Erythroblast (primary cell): ENCODE data around the gene ISX.

Experiments used
- DNase-seq, 2 experiments: peaks; one replicate each; lab custom pipeline; 2025; lab: John Stamatoyannopoulos, UW
- GATA1 ChIP-seq: IDR thresholded peaks from 2 replicates; pipeline ENCODE4 v1.6.1; 2011; ENCODE audit warnings: low read depth, mild to moderate bottlenecking, control low read depth, low read length, moderate library complexity
- POLR2A ChIP-seq: IDR thresholded peaks from 2 replicates; pipeline ENCODE4 v1.6.1; 2011; ENCODE audit warnings: mild to moderate bottlenecking, low read length

ISX gene

GRCh38 chr22:35066768-35067167, 810 bp downstream of the ISX start:
- no peak for DNase-seq

DNA sequence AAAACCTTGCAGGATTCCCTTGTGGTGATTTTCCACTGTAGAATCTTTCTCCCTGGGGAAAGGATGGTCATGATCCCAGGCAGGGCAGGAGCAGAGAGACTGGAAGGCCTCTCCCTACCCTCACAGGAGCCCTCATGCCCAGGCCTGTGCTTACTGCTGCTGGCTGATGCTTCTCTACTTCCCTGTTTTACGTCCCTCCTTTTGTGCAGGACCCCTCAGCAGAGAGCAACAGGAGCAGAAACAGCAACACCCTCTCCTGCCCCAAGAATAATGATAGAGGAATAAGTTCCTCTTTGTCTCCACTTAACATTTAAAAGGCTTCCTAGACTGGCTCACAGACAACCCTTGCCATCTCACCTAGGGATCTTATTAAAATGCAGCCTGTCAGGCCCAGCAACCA, 3.6 kb downstream of the ISX start:
- DNase-seq = no peak
- TF ChIP-seq POLR2A (no peak), GATA1 (no peak)

More at GRCh38 chr22:35066768-35067167, 810 bp downstream of the ISX start:
- no peak for TF ChIP-seq POLR2A
- TF ChIP-seq GATA1 = no peak

DNA sequence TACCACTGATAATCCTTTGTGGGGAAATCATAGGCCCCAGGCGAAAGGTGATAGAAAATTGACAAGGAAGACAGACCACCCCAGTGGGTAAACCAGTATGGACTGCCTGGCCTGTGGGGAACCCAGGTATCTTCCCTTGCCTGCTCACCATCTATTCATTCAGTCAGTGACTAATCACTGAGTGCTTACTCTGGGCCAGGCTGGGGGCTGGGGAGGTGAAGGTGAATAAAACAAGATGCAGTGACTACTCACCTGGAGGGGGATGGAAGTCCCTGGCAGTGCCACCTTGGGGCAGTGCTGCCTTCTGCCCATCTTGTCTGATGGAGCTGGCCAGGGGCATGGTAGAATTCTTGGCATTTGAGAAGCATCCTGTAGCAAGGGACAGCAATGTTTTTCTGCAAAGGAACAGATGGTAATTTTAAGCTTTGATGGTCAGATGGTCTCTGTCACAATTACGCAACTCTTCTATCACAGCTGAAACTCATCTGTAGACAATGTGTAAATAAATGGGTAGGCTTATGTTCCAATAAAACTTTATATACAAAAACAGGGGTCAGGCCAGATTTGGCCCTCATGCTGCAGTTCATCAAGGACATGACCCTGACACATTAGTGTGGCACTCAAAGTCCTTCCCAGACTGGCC, 4.6 kb downstream of the ISX start:
- no peak for DNase-seq
- TF ChIP-seq GATA1 = no peak
- TF ChIP-seq POLR2A = no peak

DNA sequence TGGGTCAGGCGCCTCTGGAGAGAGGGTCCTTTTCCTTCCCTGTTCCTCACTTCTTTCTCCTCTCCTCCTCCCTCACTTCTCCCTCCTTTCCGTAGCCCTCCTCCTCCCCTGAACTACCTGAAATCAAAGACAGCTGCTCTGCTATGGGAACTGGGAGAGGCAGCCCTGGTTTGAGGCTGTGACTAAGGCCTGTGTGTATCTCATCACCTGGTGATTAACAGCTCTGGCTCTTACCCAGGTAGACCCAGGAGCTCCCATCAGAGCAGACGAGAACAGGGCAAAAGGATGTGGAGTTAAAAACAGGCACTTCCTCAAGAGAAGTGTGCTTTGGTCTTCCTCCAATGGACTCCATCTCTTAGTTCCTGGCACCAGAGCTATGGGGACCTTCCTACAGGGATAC, 5.8 kb downstream of the ISX start:
- no peak for DNase-seq
- no peak for TF ChIP-seq GATA1
- no peak for TF ChIP-seq POLR2A

DNA sequence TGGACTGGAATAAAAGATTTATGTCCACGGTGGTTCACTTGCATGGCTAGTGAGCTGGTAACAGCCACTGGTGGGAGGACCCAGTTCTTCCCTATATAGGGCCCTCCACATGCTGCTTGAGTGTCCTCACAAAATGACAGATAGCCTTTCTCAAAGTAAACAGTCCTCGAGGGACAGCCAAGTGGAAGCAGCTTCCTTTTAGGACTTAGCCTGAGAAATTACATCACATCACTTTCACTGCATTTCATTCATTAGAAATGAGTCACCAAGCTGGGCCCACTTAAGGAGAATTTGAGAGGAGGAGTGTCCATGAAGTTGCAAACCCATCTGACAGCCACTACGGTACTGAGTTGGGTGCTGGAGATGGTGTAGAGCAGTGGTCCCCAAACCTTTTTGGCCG, 7.0 kb downstream of the ISX start:
- TF ChIP-seq GATA1 (no peak), POLR2A (no peak)
- DNase-seq = no peak

DNA sequence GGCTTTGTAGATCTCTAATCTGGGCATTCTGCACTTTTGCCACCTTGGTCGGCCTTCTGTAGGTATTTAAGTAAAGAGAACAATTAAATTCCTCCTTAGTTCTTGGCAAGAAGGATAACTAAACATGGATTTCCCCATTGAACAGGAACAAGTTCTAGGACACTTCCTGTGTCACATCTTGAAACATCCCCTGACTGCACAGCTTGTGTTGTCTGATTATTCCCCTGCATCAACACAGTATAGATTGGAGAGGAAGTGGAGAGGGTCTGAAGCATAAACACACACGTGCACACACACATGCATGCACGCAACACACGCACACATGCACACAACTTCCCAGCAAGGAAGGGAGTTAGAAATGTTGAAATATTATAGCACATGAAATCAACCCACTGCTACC, 8.6 kb downstream of the ISX start:
- DNase-seq = no peak
- no peak for TF ChIP-seq POLR2A
- no peak for TF ChIP-seq GATA1

GRCh38 chr22:35076630-35077029, 10.7 kb downstream of the ISX start:
- TF ChIP-seq GATA1 (no peak), POLR2A (no peak)
- DNase-seq = no peak

- TF ChIP-seq GATA1 (no peak), POLR2A (no peak)
- DNase-seq = no peak
Observed at GRCh38 chr22:35085621-35086020, 19.7 kb downstream of the ISX start.

DNA sequence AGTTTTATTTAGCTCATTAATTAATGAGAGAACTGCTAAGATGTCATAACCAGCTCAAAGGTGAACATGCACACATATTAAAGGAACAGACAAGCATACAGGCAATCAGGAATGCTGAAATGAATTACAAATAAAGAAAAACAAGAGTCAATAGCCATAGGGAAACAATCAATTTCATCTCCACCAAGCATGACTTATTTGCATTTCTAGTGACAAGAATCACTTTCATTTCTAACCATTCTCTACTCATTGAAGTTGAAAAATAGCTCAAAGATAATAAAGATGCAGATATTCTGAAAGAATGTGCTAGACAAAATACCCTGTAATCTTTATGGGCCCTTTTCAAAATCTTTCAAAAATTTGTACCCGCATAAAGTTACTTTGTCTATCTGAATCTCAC, 23.2 kb downstream of the ISX start:
- no peak for DNase-seq
- no peak for TF ChIP-seq POLR2A
- no peak for TF ChIP-seq GATA1

DNA sequence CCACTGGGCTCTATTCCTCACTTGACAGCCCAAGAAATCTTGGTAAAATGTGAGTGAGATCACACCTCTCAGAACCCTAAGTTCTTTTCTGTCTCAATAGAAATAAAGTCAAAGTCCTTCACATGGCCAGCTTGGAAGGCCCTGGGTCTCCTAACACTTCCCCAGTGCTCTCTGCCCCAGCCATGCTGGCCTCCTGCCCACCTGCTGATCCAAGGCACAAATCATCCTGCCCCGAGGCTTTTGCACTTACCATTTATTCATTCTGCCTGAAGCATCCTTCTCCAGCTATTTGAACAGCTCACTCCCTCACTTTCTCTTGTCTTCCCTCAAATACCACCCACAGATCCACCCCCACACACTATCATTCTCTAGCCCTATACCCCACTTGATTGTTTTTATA, 26.4 kb downstream of the ISX start:
- no peak for TF ChIP-seq GATA1
- no peak for TF ChIP-seq POLR2A

DNA sequence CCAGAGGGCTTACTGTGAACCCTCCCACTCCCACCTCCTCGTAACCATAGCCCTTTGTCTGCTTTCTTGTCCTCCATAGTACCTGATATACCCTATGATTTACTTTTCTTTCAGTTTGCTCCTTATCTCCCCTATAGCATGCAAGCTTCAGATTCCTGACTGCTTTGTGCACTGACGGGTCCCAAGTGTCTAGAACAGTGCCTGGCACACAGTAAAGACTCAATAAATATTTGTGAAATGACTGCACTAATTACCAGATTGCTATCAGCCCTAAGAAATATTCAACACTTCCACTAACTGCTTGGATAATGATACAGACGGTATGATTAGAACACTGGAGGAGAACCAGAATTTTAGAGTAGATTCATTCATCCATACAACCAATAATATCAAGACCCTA, 33.0 kb downstream of the ISX start:
- TF ChIP-seq POLR2A (no peak), GATA1 (no peak)

More for the DNA sequence above, 26.4 kb downstream of the ISX start:
- no peak for DNase-seq

DNA sequence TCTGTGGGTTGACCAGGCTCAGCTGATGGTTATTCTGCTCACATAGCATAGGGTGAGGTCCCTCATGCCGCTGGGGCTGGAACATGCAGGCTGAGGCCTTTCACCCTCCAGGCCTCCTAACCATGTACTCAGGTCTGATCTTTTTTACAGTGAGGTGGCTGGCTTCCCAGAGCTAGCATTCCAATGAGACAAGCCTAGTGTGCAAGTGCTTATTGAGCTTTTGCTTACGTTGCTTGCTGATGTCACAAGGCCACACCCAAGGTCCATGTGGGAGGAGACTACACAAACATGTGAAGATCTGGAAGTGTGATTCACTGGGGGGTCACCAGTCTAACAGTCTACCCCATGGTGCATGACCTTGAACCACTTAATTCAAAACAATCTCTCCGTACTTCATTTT, 33.9 kb downstream of the ISX start:
- no peak for DNase-seq
- no peak for TF ChIP-seq POLR2A
- no peak for TF ChIP-seq GATA1

More for the DNA sequence above, 33.0 kb downstream of the ISX start:
- no peak for DNase-seq

- TF ChIP-seq POLR2A (no peak), GATA1 (no peak)
- DNase-seq = no peak
Observed at GRCh38 chr22:35102663-35103062, 36.7 kb downstream of the ISX start.

DNA sequence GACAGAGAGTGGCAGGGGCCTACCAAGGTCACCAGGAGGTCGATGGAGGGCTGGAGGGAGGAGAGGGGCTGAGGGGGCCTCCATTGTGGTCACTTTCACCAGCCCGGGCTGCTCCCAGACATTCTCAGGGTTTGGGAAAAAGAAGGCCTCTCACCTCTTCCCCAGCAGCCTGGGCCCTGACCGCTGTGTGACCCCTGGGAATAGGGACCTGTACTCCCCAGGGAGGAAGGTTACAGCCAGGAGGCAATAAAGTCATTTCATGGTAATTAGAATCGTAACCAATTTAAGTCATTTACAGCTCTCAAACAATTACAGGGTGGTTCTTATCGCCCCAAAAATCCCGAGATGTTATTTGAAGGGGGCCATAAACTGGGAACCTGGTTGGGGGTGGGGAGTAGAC, 37.8 kb downstream of the ISX start:
- DNase-seq = no peak
- TF ChIP-seq GATA1 (no peak), POLR2A (no peak)

GRCh38 chr22:35104491-35104890, 38.5 kb downstream of the ISX start:
- TF ChIP-seq GATA1 (no peak), POLR2A (no peak)
- DNase-seq = no peak
